ENCODE measurements around the gene LUC7L.
A peak's percentile ranks its signal among the peaks of the same experiment; 100 is the strongest.
"Not testable (repeated sequence)": the region's sequence is repeated elsewhere in the genome, so short reads cannot be mapped to it uniquely, and the experiment has no call there.

The LUC7L gene, protein sequence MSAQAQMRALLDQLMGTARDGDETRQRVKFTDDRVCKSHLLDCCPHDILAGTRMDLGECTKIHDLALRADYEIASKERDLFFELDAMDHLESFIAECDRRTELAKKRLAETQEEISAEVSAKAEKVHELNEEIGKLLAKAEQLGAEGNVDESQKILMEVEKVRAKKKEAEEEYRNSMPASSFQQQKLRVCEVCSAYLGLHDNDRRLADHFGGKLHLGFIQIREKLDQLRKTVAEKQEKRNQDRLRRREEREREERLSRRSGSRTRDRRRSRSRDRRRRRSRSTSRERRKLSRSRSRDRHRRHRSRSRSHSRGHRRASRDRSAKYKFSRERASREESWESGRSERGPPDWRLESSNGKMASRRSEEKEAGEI

GRCh38 chr16:228852-229730, at the start of gene LUC7L:
LUC7L (minus strand) TSS chr16:229449; CDS start chr16:229339, 110 bp downstream.
- peak; percentile 55 to 89 for DNase-seq

- DNase-seq, result peak; percentile 50 to 65
Observed at GRCh38 chr16:278863-279366, 49.7 kb upstream of the LUC7L start.

GRCh38 chr16:276426-277077, 47.3 kb upstream of the LUC7L start:
- DNase-seq, result no peak

- DNase-seq, result no peak
Observed at GRCh38 chr16:275786-276232, 46.6 kb upstream of the LUC7L start, which contains the start of gene RGS11. RGS11 (minus strand) TSS chr16:275944; CDS start chr16:275911, 33 bp downstream.

DNA sequence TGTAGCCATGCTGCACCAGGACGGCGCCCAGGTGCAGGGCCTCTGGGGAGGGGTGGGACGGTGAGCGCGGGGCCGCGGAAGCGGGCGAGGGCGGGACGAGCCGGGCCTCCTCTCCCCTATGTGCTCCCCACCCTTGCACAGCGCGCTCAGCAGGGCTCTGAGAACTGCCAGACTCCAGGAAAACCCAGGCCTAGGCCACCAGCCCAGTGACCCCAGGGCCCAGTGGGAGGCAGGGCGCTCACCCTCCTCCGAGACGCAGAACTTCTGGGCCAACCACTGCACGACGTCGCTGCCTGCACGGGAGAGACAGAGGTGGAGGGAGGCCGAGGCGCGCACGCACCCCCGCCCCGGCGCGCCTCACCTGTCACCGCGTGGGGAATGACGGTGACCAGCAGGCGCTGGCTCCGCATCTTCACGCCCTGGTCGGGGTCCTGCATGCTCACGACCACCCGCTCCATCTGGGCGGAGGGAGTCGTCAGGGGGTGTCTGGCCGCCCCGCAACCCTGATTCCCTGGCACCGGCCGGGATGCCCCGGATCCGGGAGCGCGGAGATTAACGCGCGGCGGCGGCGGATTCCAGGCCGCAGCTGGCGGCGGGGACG, 45.9 kb upstream of the LUC7L start:
- DNase-seq, result peak in 1 of 2 experiments; percentile 49

GRCh38 chr16:273547-274421, 44.5 kb upstream of the LUC7L start:
- DNase-seq, result peak in 1 of 2 experiments; percentile 52

GRCh38 chr16:272633-273546, 43.6 kb upstream of the LUC7L start:
- DNase-seq, result no peak

GRCh38 chr16:270381-271255, 41.4 kb upstream of the LUC7L start:
- no peak for DNase-seq

DNA sequence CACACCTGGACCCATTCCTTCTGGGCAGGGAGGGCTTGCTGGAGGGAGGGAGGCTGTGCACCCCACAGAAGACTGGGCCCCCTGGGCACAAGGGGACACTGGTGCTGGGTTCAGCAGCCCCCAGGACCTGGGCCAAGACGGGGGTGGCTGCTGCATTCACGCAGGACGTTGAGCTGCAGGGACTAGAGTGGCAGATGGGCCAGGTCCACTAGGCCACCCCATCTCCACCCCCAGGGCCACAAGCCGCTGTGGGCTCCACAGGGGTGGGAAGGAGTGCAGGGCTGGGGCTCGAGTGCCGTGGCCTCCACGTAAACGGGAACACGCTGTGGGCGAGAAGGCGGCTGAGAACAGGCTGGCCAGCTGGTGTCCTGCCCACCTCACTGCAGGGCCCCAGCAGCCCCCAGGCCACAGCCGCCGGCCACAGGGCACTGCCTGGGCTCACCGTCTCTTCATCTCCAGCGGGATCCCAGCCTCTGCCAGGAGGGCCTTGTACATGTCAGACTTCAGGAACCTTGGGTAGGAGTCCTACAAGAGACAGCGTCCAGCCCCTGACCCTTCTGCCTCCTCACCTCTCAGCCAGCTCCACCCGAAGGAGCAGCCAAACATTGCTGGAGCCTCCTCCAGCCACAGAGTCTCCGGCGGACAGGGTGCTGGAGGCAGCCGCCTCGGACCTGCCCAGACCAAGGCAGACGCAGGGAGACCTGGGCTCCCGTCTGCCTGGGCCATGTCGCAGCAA, 40.0 kb upstream of the LUC7L start:
- no peak for DNase-seq

GRCh38 chr16:268141-269053, 39.1 kb upstream of the LUC7L start:
- no peak for DNase-seq

DNA sequence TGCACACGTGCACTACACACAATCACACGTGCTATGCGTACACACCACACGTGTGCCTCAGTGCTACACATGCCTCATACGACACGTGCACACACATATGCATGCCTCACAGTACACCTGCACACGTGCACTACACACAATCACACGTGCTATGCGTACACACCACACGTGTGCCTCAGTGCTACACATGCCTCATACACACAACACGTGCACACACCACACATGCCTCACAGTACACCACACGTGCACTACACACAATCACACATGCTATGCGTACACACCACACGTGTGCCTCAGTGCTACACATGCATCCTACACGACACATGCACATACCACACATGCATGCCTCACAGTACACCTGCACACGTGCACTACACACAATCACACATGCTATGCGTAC, 38.3 kb upstream of the LUC7L start:
- DNase-seq, result not testable (repeated sequence)

DNA sequence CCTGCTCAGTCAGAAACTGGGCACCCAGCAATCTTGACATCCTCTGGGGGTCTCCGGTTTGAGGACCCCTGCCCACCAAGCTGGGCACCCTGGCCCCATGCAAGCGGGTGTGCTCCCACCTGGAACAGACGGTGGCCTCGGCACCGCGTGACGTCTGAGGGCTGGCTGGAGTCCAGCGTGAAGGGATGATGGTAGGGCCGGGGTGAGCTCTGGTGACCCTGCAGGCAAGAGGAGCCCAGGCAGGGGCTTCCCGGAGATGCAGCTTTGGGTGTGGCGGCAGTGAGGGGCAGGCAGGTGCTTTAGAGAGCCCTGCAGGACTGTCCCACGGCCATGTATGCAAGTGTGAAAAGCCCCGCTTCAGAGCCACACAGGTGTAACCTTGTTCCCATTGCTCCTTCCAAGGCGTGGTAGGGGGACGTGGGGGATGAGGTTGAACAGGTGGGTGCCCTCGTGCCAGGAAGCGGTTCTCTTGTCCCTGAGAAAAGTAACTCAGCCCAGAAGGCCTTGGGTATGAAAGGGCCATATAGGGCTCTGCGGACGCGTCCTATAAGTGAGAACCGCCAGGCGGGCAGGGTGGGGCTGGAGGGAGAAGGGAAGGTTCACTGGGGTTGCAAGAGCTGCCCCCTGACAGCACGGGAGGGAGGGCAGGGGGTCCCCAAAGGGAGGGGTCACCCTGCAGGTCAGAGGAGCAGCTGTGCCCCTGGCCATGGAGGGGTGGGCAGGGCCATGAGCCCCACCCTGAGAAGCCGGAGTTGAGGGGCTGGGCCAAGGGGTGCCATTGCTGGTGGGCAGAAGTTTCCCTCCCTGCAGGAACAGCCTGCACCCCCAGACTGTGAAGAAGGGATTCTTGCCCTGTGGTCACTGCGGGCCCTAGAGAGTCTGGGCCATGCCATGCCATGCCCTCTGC, 37.3 kb upstream of the LUC7L start:
- no peak for DNase-seq

DNA sequence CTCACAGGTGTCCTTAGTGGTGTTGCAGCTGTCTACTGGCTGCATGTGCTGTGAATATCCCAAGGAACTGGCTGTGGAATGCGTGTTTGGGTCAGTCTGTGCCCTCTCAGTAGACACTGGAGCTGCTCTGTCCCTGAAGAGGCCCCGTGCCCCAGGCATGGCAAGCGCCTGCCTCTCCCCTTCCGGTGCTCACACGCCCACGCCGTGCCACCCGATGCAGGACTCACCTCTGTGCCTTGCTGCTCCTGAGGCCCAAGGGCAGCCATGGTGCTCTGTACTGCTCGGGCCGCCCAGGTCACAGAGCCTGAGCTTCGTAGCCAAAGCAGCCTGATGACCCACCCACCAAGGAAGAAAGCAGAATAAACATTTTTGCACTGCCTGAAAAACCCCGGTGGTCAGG, 36.5 kb upstream of the LUC7L start:
- DNase-seq, result no peak

DNA sequence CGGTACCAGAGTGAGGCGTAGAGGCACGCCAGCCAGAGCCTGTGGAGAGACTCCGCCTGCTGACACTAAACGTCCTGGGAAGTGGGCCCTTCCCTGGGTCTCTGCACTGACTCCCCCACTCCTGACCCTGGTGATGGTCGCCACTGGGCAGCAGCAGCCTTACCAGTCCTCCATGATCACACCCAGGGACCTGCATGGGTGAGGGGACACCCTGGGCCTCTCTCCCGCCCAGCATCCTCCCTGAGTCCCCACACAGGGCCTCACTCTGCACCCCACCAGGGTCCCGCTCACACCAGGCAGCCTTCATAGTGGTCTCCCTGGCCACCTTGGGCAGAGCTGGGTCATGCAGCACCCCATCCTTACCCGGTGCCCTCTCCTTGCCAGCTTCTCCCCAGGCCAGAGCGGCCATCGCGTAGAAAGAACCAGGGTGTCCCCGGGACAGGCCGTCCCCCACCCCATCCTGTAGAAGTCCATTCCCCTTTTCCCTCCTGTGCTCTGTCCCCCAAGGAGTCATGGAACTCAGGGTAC, 35.8 kb upstream of the LUC7L start:
- no peak for DNase-seq

DNA sequence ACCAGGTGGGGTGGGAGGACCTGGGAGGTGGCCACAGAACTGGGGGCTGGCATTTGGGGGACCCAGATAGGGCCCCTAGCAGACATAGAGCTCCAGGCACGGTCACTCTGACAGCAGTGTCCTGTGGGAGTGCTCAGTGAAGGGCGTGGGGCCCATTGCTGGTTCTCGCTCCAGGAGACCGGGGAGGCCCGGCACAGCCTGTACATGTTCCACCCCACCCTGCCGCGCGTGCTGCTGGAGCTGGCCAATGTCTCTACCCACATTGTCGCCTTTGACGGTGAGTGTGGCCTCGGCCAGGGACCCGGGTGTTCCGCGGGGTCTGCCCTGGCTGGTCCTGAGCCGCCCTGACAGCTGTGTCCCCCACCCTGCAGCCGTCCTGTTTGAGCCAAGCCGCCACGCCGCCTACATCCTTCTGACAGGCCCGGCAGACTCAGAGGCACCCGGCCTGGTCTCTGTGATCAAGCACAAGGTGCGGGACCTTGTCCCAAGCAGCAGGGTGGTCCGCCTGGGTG, 35.2 kb upstream of the LUC7L start:
- DNase-seq, result no peak

DNA sequence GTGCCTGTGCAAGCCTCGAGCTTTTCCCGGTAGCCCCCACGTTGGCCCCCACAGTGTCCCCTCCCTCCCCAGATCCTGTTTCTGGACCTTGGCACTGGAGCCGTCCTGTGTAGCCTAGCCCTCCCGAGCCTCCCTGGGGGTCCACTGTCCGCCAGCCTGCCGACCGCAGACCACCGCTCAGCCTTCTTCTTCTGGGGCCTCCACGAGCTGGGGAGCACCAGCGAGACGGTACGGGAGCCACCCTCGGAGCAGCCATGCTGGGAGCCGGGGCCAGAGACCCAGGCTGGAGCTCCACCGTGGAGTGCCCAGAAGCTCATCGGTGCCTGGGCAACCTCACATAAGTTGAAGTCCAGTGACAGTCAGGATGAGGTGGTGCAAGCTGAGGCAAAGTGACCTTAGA, 34.7 kb upstream of the LUC7L start:
- no peak for DNase-seq

All from NCI-H526 (cell line).